ENCODE data around the gene HSDL1.

HSDL1 gene

DNA sequence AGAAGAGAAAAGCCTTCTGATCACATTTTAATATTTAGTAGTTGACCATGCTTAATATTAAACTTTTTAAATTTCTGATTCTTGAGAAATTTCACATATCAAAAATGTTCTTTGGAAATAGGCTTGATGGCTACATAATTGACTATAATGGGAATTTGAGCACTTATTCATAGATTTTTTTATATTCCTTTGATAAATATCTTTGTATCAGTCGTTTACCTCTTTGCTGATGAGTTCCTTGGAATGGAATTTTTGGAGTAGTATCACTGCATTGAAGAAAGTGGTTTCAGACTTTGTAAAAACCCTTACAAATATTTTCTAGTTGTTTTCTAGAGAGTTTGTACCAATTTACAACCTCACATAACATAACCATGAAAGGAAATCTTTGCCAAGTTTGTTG lies 14.8 kb upstream of the HSDL1 start:
- DNase-seq (ENCODE audit: extremely low read depth, low read depth), result no peak
- no peak for TF ChIP-seq CTCF (IDR thresholded peaks at IDR 0.05; ENCODE audit: low read depth, low read length)

- no peak for TF ChIP-seq CTCF (IDR thresholded peaks at IDR 0.05; ENCODE audit: low read depth, low read length)
Measured at GRCh38 chr16:84159007-84159406, 14.0 kb upstream of the HSDL1 start.

DNA sequence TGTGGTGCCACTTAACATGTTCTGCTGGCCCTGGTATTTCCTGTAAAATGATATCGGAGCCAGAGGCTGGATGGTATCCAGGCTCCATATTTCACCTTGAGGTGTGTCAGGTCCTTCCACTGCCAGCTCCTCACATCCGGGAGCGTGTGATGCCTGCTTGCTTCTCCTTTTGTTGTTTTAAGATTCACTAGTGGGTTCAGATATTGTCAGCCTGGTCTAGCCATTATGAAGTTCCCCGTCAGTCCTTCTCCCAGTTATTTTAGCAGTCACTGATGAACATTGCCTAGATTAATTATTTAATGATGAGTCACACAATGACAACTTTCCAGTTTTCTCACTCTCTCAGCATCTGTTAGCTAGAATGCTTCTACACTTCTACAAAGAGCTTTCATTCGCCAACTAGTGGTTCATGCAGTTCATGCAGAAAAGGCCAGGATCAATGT lies 11.4 kb upstream of the HSDL1 start:
- DNase-seq (ENCODE audit: extremely low read depth, low read depth), result no peak
- TF ChIP-seq CTCF (IDR thresholded peaks at IDR 0.05; ENCODE audit: low read depth, low read length), result no peak

More at GRCh38 chr16:84159007-84159406, 14.0 kb upstream of the HSDL1 start:
- no peak for DNase-seq (ENCODE audit: extremely low read depth, low read depth)

DNA sequence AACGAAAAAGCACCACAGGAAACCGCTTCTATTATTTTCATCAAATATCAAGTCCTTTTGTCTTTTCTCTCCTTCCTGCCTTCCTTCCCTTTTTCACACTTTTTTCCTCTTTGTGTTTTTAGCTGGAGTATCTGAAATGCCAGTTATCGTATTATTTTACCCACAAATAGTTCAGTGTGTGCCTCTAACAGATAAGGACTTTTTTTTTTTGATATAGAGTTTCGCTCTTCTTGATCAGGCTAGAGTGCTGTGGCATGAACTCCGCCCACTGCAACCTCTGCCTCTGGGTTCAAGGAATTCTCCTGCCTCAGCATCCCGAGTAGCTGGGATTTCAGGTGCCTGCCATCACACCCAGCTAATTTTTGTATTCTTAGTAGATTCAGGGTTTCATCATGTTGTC lies 10.8 kb upstream of the HSDL1 start:
- no peak for DNase-seq (ENCODE audit: extremely low read depth, low read depth)
- TF ChIP-seq CTCF (IDR thresholded peaks at IDR 0.05; ENCODE audit: low read depth, low read length), result no peak

GRCh38 chr16:84155226-84155625 lies 10.2 kb upstream of the HSDL1 start:
- no peak for DNase-seq (ENCODE audit: extremely low read depth, low read depth)
- TF ChIP-seq CTCF (IDR thresholded peaks at IDR 0.05; ENCODE audit: low read depth, low read length), result no peak

GRCh38 chr16:84153660-84154214 lies 8.8 kb upstream of the HSDL1 start:
- no peak for TF ChIP-seq CTCF (IDR thresholded peaks at IDR 0.05; ENCODE audit: low read depth, low read length)
- no peak for DNase-seq (ENCODE audit: extremely low read depth, low read depth)

DNA sequence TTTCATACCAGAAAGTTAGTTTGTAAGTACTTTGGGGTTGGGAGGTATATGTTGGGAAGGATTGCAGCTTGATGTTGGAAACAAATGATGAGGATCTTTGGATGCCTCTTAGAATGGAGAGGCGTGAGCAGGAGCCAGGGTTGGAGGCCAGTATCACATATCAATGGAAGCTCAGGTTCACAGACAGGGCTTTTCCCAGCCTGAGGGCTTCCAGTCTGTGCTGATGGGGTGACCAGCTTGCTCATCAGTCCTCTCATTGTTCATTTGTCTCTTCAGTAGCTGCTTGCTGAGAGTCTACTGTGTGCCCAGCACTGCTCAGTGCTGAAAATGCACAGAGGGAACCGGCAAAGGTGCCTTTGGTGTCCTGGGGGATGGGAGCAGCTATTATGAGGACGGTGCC lies 5.9 kb upstream of the HSDL1 start:
- no peak for DNase-seq (ENCODE audit: extremely low read depth, low read depth)
- no peak for TF ChIP-seq CTCF (IDR thresholded peaks at IDR 0.05; ENCODE audit: low read depth, low read length)

Data from AG09319 (cell line).